Tibial nerve (tissue), 4 donors: ENCODE data around the gene GPR108. TPM values are rescaled to one million over a fixed set of nuclear protein-coding genes. Genes with fewer than 3 reads are reported as not detected.

Experiments
- DNase-seq, 2 donors: peaks; one replicate each; pipeline ENCODE4 v3.0.0-alpha.2; 2019; ENCODE audit warnings: low spot score in 2 of 2
- H3K27ac ChIP-seq, 4 donors: fragments of 200-600 bp; sonication (generic) in 3 of 4; one replicate each; pipeline ENCODE4 v1.5.1; 2017 to 2019; ENCODE audit warnings: mild to moderate bottlenecking in 1 of 4
- H3K27me3 ChIP-seq, 2 donors: fragments of 200-600 bp; sonication (generic) in 1 of 2; one replicate each; pipeline versions ENCODE4 v1.5.1 to v1.6.0; 2017 to 2019
- H3K36me3 ChIP-seq, 3 donors: fragments of 200-600 bp; sonication (generic); one replicate each; pipeline ENCODE4 v1.5.1; 2018 to 2019
- H3K4me1 ChIP-seq, 4 donors: fragments of 200-600 bp; sonication (generic) in 3 of 4; one replicate each; pipeline ENCODE4 v1.5.1; 2017 to 2019
- H3K4me3 ChIP-seq, 4 donors: fragments of 200-600 bp; sonication (generic) in 3 of 4; one replicate each; pipeline ENCODE4 v1.5.1; 2017 to 2019; ENCODE audit warnings: mild to moderate bottlenecking in 1 of 4, moderate library complexity in 1 of 4
- H3K9me3 ChIP-seq, 4 donors: fragments of 200-600 bp; sonication (generic) in 3 of 4; one replicate each; pipeline ENCODE4 v1.5.1; 2017 to 2019
- EP300 ChIP-seq, 2 donors: sonication (generic); formaldehyde crosslinking; IDR thresholded peaks; one replicate each; pipeline ENCODE4 v1.6.1; 2017; ENCODE audit warnings: antibody characterized with exemption in 2 of 2, mild to moderate bottlenecking in 1 of 2
- POLR2A ChIP-seq, 2 donors: fragments of 450-650 bp; IDR thresholded peaks; one replicate each; pipeline ENCODE4 v1.6.1; 2017; ENCODE audit warnings: antibody characterized with exemption in 2 of 2, mild to moderate bottlenecking in 2 of 2, moderate library complexity in 2 of 2
- WGBS, 2 donors: methylation state at CpG; one replicate each; pipeline ENCODE4 v1.1.5; 2018; 5-methylcytosine and 5-hydroxymethylcytosine counted together
- total RNA-seq, 4 donors: library from RNA; depleted of rRNA; stranded (reverse); fragments of >200 nt; gene quantifications; one replicate each; pipeline ENCODE4 v1.1.0, GENCODE V29; 2016
- TF ChIP-seq, protein P1 (sequence below), 5 experiments: fragments of 200-600 bp in 3 of 5; fragments of 450-650 bp in 2 of 5; sonication (generic) in 3 of 5; IDR thresholded peaks; one replicate each; pipeline ENCODE4 v1.5.1; 2016 to 2019; ENCODE audit warnings: antibody characterized with exemption in 5 of 5, mild to moderate bottlenecking in 3 of 5, moderate library complexity in 2 of 5

GPR108 gene
- total RNA-seq, 4 donors from 2014 or later: 53.4 to 79.2 (median 65.9) TPM

GRCh38 chr19:6680141-6680540 lies 57.2 kb downstream of the GPR108 start:
- 88 to 94% methylated on average over 1 of the region's 1 CpG for WGBS, 2 donors
- Histone ChIP-seq H3K4me1 (no peaks in the 10 kb centered on the region), H3K4me3 (no peak overlapping the region), H3K36me3 (peaks cover 0 to 52% (median 0%) of the 10 kb centered on the region in 3 donors), H3K9me3 (peaks cover 0 to 20% (median 0%) of the 10 kb centered on the region in 4 donors), H3K27ac (no peak overlapping the region), H3K27me3 (no peaks in the 10 kb centered on the region)
- DNase-seq: no peak
- TF ChIP-seq EP300 (IDR thresholded peaks at IDR 0.05) (no peak), POLR2A (IDR thresholded peaks at IDR 0.05) (no peak)
- TF ChIP-seq, protein P1, sequence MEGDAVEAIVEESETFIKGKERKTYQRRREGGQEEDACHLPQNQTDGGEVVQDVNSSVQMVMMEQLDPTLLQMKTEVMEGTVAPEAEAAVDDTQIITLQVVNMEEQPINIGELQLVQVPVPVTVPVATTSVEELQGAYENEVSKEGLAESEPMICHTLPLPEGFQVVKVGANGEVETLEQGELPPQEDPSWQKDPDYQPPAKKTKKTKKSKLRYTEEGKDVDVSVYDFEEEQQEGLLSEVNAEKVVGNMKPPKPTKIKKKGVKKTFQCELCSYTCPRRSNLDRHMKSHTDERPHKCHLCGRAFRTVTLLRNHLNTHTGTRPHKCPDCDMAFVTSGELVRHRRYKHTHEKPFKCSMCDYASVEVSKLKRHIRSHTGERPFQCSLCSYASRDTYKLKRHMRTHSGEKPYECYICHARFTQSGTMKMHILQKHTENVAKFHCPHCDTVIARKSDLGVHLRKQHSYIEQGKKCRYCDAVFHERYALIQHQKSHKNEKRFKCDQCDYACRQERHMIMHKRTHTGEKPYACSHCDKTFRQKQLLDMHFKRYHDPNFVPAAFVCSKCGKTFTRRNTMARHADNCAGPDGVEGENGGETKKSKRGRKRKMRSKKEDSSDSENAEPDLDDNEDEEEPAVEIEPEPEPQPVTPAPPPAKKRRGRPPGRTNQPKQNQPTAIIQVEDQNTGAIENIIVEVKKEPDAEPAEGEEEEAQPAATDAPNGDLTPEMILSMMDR (IDR thresholded peaks at IDR 0.05): no peak

Other genes with a start within 250 kb of the GPR108 start
- gene TUBB4A, start 235.3 kb downstream of the GPR108 start, total RNA-seq: 10 to 100 TPM; 10.8 to 31.0 (median 22.1) TPM
- 1 to 10 TPM in 2 of 4 donors, under 1 TPM in 1, not detected in 1; 0.66 to 1.3 (median 1.2) TPM for gene TNFSF9, start 206.6 kb downstream of the GPR108 start, total RNA-seq
- under 1 TPM in 1 of 4 donors, not detected in 3; 0.87 TPM for gene CD70, start 146.4 kb downstream of the GPR108 start, total RNA-seq
- 1 to 10 TPM; 1.3 to 8.4 (median 5.2) TPM for gene TNFSF14, start 67.4 kb downstream of the GPR108 start, total RNA-seq
- 1,000 to 10,000 TPM in 1 of 4 donors, 100 to 1,000 TPM in 3; 256 to 1,128 (median 733) TPM for gene C3, start 16.9 kb downstream of the GPR108 start, total RNA-seq
- 100 to 1,000 TPM in 3 of 4 donors, 10 to 100 TPM in 1; 96.1 to 148 (median 110) TPM for gene TRIP10, start 2.1 kb upstream of the GPR108 start, total RNA-seq
- 1 to 10 TPM in 1 of 4 donors, under 1 TPM in 2, not detected in 1; 0.39 to 4.2 (median 0.44) TPM for gene SH2D3A, start 29.9 kb upstream of the GPR108 start, total RNA-seq
- gene VAV1, start 35.1 kb upstream of the GPR108 start, total RNA-seq: 10 to 100 TPM in 1 of 4 donors, 1 to 10 TPM in 3; 4.0 to 16.2 (median 5.8) TPM
- gene ADGRE1, start 150.0 kb upstream of the GPR108 start, total RNA-seq: 1 to 10 TPM in 1 of 4 donors, under 1 TPM in 2, not detected in 1; 0.20 to 1.7 (median 0.21) TPM